ENCODE measurements around the gene CFAP74. TPM values are rescaled to one million over a fixed set of nuclear protein-coding genes. Genes with fewer than 3 reads are reported as not detected.

The CFAP74 gene
- total and polyA plus RNA-seq, 2 of the 13 experiments (the other 11 are each of a cell fraction or from before 2014, with no cell fraction given), result 0.27 to 0.62 TPM

GRCh38 chr1:1943834-1944570, 59.6 kb downstream of the CFAP74 start (continued):
- TF ChIP-seq, protein P1, sequence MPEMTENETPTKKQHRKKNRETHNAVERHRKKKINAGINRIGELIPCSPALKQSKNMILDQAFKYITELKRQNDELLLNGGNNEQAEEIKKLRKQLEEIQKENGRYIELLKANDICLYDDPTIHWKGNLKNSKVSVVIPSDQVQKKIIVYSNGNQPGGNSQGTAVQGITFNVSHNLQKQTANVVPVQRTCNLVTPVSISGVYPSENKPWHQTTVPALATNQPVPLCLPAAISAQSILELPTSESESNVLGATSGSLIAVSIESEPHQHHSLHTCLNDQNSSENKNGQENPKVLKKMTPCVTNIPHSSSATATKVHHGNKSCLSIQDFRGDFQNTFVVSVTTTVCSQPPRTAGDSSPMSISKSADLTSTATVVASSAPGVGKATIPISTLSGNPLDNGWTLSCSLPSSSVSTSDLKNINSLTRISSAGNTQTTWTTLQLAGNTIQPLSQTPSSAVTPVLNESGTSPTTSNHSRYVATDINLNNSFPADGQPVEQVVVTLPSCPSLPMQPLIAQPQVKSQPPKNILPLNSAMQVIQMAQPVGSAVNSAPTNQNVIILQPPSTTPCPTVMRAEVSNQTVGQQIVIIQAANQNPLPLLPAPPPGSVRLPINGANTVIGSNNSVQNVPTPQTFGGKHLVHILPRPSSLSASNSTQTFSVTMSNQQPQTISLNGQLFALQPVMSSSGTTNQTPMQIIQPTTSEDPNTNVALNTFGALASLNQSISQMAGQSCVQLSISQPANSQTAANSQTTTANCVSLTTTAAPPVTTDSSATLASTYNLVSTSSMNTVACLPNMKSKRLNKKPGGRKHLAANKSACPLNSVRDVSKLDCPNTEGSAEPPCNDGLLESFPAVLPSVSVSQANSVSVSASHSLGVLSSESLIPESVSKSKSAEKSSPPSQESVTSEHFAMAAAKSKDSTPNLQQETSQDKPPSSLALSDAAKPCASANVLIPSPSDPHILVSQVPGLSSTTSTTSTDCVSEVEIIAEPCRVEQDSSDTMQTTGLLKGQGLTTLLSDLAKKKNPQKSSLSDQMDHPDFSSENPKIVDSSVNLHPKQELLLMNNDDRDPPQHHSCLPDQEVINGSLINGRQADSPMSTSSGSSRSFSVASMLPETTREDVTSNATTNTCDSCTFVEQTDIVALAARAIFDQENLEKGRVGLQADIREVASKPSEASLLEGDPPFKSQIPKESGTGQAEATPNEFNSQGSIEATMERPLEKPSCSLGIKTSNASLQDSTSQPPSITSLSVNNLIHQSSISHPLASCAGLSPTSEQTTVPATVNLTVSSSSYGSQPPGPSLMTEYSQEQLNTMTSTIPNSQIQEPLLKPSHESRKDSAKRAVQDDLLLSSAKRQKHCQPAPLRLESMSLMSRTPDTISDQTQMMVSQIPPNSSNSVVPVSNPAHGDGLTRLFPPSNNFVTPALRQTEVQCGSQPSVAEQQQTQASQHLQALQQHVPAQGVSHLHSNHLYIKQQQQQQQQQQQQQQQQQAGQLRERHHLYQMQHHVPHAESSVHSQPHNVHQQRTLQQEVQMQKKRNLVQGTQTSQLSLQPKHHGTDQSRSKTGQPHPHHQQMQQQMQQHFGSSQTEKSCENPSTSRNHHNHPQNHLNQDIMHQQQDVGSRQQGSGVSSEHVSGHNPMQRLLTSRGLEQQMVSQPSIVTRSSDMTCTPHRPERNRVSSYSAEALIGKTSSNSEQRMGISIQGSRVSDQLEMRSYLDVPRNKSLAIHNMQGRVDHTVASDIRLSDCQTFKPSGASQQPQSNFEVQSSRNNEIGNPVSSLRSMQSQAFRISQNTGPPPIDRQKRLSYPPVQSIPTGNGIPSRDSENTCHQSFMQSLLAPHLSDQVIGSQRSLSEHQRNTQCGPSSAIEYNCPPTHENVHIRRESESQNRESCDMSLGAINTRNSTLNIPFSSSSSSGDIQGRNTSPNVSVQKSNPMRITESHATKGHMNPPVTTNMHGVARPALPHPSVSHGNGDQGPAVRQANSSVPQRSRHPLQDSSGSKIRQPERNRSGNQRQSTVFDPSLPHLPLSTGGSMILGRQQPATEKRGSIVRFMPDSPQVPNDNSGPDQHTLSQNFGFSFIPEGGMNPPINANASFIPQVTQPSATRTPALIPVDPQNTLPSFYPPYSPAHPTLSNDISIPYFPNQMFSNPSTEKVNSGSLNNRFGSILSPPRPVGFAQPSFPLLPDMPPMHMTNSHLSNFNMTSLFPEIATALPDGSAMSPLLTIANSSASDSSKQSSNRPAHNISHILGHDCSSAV (CRISPR knock-in tag; IDR thresholded peaks at IDR 0.05; ENCODE audit: borderline replicate concordance), result no peak
- no peak for TF ChIP-seq ZNF713 (CRISPR knock-in tag; IDR thresholded peaks at IDR 0.05)
- TF ChIP-seq NR2C2 (CRISPR knock-in tag; IDR thresholded peaks at IDR 0.05; ENCODE audit: borderline replicate concordance), result peak; percentile 19; the same call in 1 of the 2 replicates
- no peak for TF ChIP-seq TEF (CRISPR knock-in tag; IDR thresholded peaks at IDR 0.05)
- no peak for TF ChIP-seq ZFYVE20 (CRISPR knock-in tag; IDR thresholded peaks at IDR 0.05; ENCODE audit: borderline replicate concordance, low read depth)
- TF ChIP-seq, protein P2, sequence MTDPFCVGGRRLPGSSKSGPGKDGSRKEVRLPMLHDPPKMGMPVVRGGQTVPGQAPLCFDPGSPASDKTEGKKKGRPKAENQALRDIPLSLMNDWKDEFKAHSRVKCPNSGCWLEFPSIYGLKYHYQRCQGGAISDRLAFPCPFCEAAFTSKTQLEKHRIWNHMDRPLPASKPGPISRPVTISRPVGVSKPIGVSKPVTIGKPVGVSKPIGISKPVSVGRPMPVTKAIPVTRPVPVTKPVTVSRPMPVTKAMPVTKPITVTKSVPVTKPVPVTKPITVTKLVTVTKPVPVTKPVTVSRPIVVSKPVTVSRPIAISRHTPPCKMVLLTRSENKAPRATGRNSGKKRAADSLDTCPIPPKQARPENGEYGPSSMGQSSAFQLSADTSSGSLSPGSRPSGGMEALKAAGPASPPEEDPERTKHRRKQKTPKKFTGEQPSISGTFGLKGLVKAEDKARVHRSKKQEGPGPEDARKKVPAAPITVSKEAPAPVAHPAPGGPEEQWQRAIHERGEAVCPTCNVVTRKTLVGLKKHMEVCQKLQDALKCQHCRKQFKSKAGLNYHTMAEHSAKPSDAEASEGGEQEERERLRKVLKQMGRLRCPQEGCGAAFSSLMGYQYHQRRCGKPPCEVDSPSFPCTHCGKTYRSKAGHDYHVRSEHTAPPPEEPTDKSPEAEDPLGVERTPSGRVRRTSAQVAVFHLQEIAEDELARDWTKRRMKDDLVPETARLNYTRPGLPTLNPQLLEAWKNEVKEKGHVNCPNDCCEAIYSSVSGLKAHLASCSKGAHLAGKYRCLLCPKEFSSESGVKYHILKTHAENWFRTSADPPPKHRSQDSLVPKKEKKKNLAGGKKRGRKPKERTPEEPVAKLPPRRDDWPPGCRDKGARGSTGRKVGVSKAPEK (CRISPR knock-in tag; IDR thresholded peaks at IDR 0.05; ENCODE audit: borderline replicate concordance), result 0 out of 2 replicates have a peak, but pooled peaks have one; percentile 61
- no peak for TF ChIP-seq SMARCC2 (IDR thresholded peaks at IDR 0.05)
- no peak for TF ChIP-seq ZNF546 (CRISPR knock-in tag; conservative IDR thresholded peaks at IDR 0.05)
- no peak for TF ChIP-seq RARG (CRISPR knock-in tag; IDR thresholded peaks at IDR 0.05; ENCODE audit: low read depth)
- no peak for TF ChIP-seq PREB (CRISPR knock-in tag; IDR thresholded peaks at IDR 0.05)
- TF ChIP-seq ZNF354B (CRISPR knock-in tag; IDR thresholded peaks at IDR 0.05), result no peak

Measured in HepG2 (cell line).